HG03521 (cell line): Measurements from ENCODE around the gene HPF1.
"Not testable (repeated sequence)": the region's sequence is repeated elsewhere in the genome, so short reads cannot be mapped to it uniquely, and the experiment has no call there.

Experiments
- ATAC-seq: cut with Tn5 transposase; IDR thresholded peaks from one replicate; pipeline ENCODE4 v1.9.1; 2021; ENCODE audit warnings: mild to moderate bottlenecking, moderate library complexity; ENCODE audit not compliant: unreplicated experiment

The HPF1 gene

DNA sequence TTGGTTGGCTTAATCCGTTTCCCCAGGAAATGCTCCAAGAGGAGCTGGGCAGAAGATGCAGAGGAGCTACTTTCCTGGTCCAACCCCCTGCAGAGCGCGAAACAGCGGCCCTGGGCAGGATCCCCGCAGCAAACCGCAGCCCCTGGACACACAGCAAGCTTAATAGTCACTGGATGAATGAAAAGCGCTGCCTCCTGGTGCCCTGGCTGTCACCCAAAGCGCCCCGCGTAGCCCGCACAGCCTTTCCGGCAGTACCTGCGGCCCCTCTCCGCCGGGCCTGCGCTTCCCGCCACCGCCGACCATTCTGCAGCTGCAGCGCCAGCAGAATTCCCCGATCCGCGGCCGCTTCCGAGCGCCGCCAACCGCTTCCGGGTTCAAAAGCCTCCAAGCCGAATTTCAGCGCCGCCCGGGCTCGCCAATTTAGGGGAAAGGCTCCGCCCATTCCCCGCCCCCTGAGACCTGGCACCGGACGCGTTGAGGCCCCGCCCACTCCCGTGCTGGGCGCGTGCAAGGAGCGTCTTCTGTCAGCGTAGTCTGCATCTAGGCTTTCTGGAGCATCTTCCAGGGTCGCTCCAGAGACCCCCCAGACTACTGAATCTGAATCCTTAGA, at the start of gene HPF1:
HPF1 (minus strand) TSS at position 370 of the 610 bp plus-strand sequence; CDS start at position 303, 67 bp downstream.
- peak; percentile 92 for ATAC-seq

DNA sequence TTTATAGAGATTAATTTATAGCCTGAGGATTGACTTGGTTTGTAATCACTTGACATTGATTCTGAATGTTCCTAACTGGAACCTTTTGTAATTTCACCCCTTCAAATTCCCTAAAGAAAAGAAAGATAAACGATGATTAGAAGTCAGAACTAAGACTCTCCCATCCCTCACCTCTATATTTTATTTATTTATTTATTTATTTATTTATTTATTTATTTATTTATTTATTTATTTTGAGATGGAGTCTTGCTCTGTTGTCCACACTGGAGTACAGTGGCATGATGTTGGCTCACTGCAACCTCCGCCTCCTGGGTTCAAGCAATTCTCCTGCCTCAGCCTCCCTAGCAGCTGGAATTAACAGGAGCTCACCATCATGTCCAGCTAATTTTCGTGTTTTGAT, 49.0 kb upstream of the HPF1 start:
- not testable (repeated sequence) for ATAC-seq

DNA sequence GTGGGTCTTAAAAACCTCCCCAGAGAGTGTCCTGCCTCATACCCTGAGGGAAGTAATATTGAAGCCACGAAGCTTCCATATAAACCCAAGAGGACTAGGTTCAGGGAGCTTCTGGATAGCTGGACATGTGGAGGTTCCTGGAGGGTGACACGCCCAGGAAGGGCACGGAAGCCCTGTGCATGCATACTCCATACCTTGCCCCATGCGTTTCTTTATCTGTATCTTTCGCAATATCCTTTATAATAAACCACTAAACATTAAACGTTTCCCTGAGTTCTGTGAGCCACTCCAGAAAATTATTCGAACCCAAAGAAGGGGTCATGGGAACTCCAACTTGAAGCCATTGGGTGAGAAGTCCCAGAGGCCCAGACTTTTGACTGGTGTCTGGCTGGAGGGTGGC, 45.7 kb upstream of the HPF1 start:
- no peak for ATAC-seq

DNA sequence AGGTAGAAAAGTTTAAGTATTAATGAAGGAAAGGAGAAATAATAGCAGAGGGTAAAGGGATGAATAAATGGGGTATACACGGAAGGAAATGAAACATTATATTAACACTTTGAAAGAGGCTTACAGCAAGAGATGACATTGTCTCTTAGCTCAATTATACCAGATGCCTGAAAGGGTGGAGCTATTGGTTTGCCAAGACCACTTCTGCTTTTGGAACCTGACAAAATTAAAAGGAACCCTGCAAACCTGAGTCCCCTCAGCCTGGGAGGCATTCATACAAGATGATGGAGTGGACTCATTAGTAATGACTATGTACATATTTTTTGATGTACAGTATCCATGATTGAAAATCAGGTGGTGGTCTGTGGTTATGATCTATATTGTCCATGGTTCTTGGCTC, 45.1 kb upstream of the HPF1 start:
- ATAC-seq, result no peak

DNA sequence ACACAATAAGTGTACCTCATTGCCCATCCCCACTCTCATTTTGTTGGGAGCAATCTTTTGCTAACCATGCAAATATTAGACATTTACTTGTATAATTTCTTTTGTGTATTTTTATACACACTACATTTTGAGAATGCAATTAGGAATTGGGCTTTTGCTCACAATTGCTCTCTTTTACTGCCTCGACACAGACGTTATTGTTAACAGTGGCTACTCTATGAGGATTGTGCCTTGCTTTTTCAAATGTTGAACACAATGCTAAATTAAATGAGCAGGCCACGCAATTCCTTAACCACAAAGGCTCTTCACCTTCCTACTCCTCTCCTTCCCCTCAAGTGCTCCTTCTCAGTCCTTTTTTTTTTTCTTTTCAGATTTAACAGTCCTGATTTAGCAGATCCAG, 42.8 kb upstream of the HPF1 start:
- ATAC-seq, result no peak

DNA sequence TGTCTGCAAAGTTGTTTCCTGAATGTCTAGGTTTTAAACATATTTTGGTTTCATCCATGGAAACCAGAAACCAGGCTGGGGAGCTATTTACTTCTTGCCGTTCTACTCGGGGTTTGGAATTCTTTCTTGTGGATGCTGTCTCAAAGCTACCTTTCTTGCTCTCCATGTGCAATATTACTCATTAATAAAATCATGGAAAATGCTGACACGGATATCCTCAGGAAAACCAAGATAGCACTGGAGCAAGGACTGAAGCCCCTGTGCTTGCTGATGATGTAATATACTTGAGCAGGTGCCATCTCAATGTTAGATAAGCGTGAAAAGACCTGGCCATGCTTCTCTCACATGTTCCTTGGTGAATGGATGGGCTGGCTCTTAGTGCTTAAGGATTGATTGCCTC, 41.5 kb upstream of the HPF1 start:
- no peak for ATAC-seq

DNA sequence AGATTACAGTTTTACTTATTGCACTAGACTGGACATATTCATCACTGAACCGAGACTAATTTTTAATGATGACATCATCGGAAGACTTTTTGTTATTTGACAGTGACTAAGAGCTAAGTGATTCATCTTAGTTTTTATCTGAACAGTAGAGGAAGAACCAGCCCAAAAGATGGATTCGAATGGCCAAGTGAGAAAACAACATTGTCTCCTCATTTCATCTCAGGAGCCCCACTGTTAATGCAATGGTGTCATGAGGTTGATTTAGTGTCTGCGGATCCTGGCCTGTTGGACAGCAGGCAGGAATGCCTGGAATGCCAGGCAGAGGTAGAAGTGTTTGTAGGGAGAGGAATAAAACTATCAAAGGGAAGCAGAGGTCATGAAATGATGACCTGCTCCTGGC, 37.8 kb upstream of the HPF1 start:
- ATAC-seq, result no peak

DNA sequence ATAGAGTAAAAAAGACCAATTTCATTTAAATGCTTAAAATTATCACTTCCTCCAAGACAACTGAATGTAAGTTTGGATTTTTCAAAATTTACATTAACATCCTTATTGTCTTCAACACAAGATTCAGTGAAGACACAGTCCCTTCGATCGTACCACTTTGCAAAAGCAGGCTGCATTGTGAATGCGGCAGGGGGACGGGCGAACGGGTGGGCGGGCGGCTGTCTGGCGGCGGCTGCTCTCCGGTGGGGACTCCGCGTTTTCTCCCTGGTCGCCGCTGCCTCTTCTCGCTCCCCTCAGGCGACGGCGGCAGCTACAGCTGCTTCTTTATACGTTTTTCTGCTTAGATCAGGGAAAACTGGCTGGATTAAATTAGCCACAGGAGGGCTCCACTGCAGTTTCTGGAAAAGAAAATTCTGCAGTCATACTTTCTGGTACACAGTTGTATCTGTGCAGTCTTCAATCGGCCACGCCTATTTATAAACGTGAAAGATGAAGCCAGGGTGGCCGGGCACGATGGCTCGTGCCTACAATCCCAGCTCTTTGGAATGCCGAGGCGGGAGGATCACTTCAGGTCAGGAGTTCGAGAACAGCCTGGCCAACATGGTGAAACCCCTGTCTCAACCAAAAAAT, 33.9 kb upstream of the HPF1 start:
- ATAC-seq, result no peak

DNA sequence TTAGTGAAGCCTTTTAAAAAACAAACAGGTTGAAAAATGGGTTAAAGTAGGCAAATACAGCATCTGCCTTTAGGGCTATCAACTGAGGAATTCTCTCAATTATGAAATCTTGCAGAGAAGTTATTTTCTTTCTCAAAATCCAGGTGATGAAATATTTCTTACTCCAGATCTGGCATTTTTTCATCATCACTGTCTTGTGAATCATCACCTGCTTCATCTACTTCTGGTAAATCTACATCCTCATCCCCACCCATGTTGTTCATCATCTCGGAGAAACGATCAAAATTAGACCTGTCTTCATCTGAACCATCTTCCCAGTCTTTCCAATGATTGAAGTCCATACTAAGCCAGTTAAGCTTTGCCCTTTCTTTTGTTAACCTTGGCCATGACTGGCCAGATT, 33.3 kb upstream of the HPF1 start:
- ATAC-seq, result no peak

DNA sequence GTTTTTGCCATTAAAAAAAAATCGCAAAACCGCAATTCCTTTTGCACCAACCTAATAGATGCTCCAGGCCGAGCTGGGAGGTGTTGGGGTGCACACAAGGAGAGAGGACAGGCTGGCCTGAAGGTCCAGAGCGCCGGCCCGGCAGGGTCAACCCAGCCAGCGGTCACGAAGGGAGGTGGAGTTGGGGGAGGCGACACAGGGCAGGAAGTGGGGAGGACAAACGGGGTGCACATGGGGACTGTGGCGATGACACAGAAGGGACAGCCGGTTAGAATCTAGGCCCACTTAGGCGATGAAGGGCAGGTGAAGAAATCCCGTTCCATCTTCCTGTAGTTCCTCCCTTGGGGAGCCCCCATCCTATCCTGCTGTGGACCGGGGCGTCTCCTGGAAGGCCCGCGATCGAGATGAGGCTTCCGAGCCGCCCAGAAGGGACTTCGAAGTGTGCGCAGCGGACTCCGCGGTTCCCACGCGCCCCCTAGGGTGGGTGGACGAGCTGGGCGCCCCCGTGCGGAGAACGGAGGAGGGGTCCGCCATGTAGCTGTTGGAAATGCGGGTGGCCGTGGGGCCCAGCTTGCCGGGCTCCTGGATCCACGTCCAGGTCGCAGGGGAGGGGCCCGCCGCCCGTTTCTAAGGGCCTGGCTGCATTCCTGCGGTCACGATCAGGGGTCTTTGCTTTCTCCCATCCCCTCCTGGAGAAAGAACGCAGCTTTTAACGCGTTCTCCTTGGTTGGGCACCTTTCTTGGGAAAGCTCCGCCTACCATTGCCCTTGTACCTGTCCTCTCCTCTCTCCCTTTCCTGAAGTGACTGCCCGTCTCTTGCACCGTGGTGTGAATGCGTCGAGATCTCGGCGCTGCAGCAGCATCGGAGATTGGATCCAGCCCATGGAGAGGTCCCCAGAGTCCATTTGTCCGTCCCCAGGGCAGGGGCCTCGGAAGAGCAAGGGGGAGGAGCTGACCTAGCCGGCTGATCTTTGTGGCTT, 17.0 kb upstream of the HPF1 start:
- ATAC-seq, result no peak

DNA sequence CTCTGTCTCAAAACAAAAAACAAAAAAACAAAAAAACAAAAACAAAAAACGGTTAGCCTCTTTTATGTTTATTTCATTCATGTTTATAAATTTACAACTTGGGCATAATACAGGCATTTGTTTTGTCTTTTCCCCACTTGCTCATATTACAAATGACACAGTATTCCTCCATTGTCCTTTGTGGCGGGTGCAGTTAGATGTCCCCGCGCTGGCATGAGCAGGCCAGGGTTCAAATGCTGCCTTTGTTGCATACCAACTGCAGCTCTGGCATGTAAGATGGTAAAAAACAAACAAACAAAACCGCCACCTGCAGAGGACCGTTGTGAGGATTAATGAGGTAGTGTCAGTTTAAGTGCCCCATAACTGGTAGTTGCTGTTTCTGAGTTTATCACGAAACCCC, 16.1 kb upstream of the HPF1 start:
- ATAC-seq, result no peak

DNA sequence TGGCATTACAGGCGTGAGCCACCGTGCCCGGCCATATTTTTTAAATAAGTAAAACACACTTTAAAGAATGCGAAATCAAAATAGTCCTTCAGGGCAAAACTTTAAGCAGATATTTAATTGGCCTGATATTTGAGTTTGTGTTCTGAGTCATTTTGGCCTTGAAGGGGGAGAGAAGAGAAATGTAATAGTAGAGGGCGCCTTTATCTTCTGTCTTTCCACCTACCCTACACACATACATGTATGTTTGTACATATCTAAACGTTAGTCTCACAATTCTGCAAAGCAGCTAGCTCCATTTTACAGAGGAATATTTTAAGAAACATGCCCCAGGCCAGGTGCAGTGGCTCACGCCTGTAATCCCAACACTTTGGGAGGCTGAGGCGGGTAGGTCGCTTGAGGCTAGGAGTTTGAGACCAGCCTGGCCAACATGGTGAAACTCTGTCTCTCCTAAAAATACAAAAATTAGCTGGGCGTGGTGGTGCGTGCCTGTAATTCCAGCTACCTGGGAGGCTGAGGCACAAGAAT, 13.9 kb upstream of the HPF1 start:
- not testable (repeated sequence) for ATAC-seq

DNA sequence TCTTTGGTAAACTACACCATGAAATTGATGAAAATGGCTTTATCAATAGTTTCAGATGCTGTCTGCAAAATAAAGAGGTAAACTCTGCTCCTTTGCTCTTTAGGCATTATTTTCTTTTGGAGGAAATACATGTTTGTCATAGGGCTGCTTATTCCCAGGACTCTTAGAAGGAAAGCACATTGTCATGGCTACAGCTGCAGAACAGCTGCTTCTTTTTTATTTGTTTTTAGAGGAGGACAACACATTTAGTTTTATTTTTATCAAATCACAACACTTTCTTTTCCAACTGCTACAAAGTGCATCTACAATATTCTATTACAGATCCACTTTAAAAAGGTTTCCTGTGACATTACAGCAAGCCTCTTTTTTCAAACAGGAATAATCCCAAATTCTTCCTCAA, 12.7 kb upstream of the HPF1 start:
- no peak for ATAC-seq

DNA sequence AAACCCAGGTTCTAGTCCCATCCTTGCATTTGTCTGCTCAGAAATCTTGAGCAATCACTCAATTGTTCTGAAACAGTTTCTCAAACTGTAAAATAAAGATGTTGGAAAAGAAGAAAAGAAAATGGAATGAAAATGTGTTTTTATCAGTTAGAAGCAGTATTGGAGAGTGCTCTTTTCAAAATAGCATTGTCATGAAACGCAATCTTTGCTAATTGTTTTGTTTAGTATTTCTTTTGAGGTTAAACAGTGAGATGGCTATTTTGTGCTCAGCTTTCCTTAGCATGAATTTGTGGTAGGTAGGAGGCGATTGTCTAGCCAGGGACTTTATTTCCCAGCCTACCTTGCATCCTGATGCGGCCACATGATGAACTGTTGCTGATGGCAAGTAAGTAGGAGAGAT, 10.6 kb upstream of the HPF1 start:
- ATAC-seq, result no peak

DNA sequence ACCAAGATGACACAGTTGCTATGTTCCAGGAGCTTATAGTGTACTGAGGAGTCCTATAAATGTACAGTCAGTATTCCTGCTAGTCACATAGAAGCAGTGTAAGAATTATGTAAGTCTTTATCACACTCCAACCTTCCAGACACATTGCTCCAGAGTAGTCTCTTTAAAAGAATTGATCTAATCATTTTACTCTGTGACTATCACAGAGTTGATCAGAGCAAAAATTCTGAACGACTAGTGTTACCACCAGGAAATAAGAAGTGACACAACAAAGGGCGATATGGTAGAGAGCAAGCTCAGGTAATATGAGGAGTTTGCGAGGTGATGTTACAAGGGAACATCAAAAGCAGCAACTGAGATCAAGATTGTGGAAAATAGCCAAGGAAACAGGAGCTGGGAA, 9.0 kb upstream of the HPF1 start:
- no peak for ATAC-seq

DNA sequence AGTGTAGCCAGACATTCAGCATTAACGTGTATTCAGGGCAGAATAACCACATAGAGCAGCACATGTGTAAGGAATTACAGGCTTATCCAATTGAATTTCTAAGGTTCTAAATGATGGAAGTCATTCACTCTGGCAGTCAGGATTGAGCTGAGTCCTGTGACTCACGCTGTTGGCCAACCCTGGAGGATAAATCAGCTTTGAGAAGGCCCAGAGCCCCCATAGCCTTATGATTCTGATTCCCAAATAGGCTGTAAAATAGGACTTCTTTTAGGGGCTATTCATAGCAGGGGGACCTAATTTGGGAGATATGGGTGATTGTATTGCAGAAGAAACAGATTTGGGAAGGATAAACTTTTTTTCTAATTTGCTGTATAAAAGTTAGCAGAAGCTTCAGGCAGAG, 8.1 kb upstream of the HPF1 start:
- no peak for ATAC-seq

DNA sequence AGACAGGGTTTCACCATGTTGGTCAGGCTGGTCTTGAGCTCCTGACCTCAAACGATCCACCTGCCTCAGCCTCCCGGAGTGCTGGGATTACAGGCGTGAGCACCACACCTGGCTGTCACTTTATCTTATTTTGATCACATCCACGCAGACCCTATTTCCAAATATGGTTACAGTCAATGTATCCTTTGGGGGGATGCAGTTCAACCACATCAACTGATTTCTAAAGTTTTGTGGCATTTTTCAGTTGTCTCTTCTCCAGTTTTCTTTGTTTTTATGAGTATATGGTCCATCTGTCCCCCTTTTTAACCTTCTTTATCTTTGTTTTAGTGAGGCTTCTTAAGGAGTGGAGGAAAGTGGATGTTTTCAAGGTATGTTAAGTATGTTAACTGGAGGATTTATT, 4.1 kb upstream of the HPF1 start:
- no peak for ATAC-seq

DNA sequence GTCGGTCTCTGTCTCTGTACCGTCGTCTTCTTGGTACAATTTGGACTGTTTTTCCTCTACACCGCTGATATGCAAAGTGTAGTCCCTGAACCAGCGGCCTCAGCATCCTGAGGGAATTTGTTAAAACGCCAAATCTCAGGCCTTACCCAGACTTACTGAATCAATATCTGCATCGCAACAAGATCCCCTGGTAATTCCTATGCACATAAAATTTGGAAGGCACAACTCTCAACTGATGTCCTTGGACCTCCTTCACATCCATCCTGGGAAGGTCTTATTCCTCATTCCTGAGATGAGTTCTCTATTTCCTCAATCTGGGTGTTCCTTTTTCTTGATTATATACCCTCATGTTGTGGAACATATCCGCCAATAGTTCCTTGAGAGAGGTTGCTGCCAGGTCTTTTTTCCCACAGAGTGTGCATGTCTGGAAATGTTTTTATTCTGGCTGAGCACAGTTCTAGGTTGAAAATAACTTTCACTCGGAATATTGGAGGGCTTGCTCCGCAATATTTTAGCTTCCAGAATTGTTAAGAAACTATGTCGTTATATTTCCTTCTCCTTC, 738 bp upstream of the HPF1 start:
- no peak for ATAC-seq

DNA sequence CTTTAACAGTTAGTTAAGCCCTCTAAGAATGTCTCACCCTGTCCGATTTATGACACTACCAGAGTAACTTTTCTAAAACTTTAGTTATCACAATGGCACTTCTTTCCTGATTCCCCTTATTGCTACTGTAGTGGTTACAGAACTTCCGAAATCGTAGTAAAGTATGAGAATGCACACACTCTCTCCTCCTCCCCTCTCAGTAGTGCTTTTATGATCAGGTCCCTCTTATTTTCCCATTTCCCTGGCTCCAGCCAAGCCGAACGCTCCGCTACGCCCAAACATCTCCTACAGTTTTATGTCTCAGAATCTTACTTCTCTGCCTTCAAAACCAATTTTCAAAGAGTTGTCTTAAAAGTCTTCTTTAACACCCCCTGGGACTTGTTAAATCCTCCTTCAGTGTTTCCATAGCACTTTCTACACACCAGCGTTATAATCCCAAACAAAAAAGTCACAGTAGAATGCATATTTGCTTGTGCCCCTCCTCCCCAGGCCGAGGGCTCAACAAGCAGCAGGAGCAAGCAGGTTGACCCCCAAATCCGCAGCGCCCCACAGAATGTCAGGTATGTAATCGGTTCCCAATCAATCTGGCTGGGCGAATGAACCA, 671 bp downstream of the HPF1 start:
- peak; percentile 21 for ATAC-seq

DNA sequence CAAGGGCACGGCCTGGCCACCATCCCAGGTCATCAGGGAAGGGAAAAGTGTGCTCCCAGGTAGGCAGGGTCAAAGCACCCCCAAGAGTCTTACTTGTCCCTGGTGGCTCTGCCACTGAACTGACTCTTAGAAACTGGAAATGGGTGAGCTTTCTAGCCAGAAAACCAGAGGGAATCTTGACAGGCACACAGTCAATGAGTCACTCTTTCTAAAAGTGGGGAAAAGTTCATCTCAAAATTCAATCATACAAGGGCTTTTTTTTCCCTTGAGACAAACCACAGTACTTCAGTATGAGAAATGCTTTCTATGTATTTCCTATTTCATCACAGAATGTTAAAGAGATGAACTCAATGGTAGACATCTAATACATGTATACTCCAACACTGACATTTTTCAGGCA, 12.5 kb downstream of the HPF1 start:
- ATAC-seq, result no peak

DNA sequence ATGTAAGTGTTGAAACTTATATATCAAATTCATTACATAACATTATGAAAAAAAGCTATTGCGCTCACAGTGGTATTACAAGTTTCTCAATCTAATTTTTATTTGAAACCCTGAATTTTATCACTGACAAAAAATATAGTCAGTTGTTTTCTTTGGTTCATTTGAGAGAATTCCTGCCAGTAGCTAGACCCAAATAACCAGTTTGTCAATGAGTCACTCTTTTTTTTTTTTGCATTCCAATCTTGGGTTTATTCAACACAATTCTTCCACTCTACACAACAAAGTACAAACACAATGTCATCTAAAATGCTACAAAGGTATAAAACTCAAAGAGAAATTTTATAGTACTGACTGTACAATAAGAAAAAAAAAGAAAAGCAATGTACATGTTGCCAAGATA, 13.1 kb downstream of the HPF1 start:
- ATAC-seq, result no peak
